ENCODE data around the gene DYNLRB1. TPM values are rescaled to one million over a fixed set of nuclear protein-coding genes. Genes with fewer than 3 reads are reported as not detected.

DYNLRB1 gene
- total and polyA plus RNA-seq, 12 donors = 132 to 408 (median 152) TPM

DNA sequence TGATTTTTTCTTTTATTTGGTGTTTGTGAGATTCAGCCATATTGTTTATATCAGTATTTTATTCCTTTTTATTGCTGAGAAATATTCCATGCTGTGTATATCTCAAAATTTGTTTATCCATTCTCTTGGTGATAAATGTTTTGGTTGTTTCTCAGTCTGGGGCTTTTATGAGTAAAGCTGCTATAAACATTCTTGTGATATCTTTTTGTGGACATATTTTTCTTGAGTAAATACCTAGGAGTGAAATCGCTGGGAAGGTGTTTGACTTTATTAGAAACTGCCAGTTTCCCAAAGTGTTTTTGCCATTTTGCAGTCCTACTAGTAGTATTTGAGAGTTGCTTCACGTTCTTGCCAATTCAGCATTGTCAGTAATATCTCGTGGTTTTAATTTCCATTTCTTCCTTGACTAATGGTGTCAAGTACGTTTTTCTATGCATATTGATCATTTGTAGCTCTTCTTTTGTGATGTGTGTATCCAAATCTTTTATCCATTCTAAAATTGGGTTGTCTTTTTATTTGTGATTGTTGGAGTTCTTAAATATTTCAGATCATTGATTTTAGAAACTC is 31.1 kb upstream of the DYNLRB1 start:
- no peak for TF ChIP-seq CTCF (IDR thresholded peaks at IDR 0.05)
- intact Hi-C loops (cut with DNase I) = no loop called here
- Histone ChIP-seq H3K27ac (no peak overlapping the region), H3K36me3 (peaks cover 0 to 100% (median 48%) of the 10 kb centered on the region in 9 donors), H3K4me1 (no peaks in the 10 kb centered on the region), H3K4me3 (no peak overlapping the region), H3K9me3 (peaks cover 0 to 5% (median 0%) of the 10 kb centered on the region in 11 donors), H3K27me3 (no peaks in the 10 kb centered on the region)
- ATAC-seq = no peak
- 86 to 90% methylated on average over 4 of the region's 4 CpGs for WGBS, 2 donors
- DNase-seq = no peak

GRCh38 chr20:34491226-34491931 is 24.8 kb upstream of the DYNLRB1 start:
- no peak for DNase-seq
- Histone ChIP-seq H3K27ac (no peak overlapping the region), H3K36me3 (peaks cover 0 to 100% (median 57%) of the 10 kb centered on the region in 9 donors), H3K4me3 (no peak overlapping the region), H3K9me3 (peaks cover 0 to 2% (median 0%) of the 10 kb centered on the region in 11 donors), H3K4me1 (no peaks in the 10 kb centered on the region), H3K27me3 (no peaks in the 10 kb centered on the region)
- no peak for ATAC-seq
- intact Hi-C loops (cut with DNase I) = no loop called here
- whole genome bisulfite sequencing, 2 donors = 94 to 99% methylated on average over 4 of the region's 4 CpGs
- TF ChIP-seq CTCF (IDR thresholded peaks at IDR 0.05) = no peak

DNA sequence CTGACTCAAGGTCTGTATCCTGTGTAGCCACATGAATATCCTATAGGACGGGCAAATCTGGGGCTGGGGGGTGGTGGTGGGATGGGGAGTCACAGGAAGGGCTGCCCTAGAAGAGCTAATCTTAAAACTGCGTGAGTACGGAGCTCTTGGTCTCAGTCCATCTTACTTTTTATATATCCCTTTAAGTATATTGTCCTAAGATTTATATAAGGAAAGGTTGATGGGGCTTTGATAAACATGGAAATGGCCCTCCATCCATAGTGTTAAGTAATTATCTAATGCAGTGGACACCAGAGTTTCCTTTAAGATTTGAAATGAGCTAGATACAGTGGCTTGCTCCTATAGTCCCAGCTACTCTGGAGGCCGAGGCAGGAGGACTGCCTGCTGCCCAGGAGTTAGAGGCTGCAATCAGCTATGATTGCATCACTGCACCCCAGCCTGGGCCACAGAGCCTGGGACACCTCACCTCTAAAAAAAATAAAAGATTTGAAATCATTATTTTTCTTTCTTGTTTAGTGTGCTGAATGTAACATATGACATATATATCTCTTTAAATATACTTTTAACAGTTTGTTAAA is 24.2 kb upstream of the DYNLRB1 start:
- no peak for TF ChIP-seq CTCF (IDR thresholded peaks at IDR 0.05)
- no peak overlapping the region for H3K27ac ChIP-seq
- intact Hi-C loops (cut with DNase I) = no loop called here
- no peaks in the 10 kb centered on the region for H3K4me1 ChIP-seq
- H3K27me3 ChIP-seq = no peaks in the 10 kb centered on the region
- no peak overlapping the region for H3K4me3 ChIP-seq
- peaks cover 0 to 100% (median 60%) of the 10 kb centered on the region in 9 donors for H3K36me3 ChIP-seq
- 96 to 97% methylated on average over 4 of the region's 4 CpGs for WGBS, 2 donors
- peaks cover 0 to 7% (median 0%) of the 10 kb centered on the region in 11 donors for H3K9me3 ChIP-seq
- no peak for ATAC-seq
- DNase-seq = no peak

DNA sequence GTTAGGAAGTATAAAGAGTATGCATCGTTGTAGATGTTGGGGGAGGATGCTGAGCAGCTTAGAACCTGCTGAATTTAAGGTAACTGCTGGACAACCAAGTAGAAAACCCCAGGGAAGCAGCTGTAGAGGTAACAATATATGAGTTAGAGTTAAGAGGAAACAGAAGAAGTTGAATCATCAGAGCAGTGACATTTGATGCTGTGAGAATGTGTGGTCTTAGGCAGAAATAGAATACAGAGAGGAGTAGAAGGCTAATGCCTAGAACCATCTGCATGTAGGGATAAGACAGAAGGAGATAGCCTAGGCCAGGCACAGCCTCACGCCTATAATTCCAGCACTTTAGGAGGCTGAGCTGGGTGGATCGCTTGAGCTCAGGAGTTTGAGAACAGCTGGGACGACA is 22.6 kb upstream of the DYNLRB1 start:
- Histone ChIP-seq H3K4me1 (no peaks in the 10 kb centered on the region), H3K36me3 (peaks cover 0 to 100% (median 64%) of the 10 kb centered on the region in 9 donors), H3K27me3 (no peaks in the 10 kb centered on the region), H3K9me3 (peaks cover 0 to 24% (median 0%) of the 10 kb centered on the region in 11 donors), H3K27ac (no peak overlapping the region), H3K4me3 (no peak overlapping the region)
- DNase-seq (no peak), ATAC-seq (no peak)
- 84 to 93% methylated on average over 4 of the region's 4 CpGs for WGBS, 2 donors
- TF ChIP-seq CTCF (IDR thresholded peaks at IDR 0.05) = no peak
- intact Hi-C loops (cut with DNase I) = no loop called here

All from heart right ventricle (tissue), 16 donors.